Glutamatergic neuron (in vitro differentiated cells): ENCODE measurements around the gene AGFG1. TPM values are rescaled to one million over a fixed set of nuclear protein-coding genes. Genes with fewer than 3 reads are reported as not detected.
"Not testable (repeated sequence)": the region's sequence is repeated elsewhere in the genome, so short reads cannot be mapped to it uniquely, and the experiment has no call there.

ENCODE experiments used
- DNase-seq: peaks from one replicate; pipeline ENCODE4 v3.0.0; 2022
- H3K27ac Mint-ChIP-seq: one replicate; pipeline ENCODE4 v1.8.0; 2020; ENCODE audit warnings: mild to moderate bottlenecking, mixed read lengths, inconsistent platforms; ENCODE audit not compliant: unreplicated experiment
- H3K27me3 Mint-ChIP-seq: one replicate; pipeline ENCODE4 v1.8.0; 2020; ENCODE audit warnings: mild to moderate bottlenecking, moderate library complexity, mixed read lengths, inconsistent platforms; ENCODE audit not compliant: unreplicated experiment
- H3K36me3 Mint-ChIP-seq: one replicate; pipeline ENCODE4 v1.8.0; 2020; ENCODE audit warnings: mild to moderate bottlenecking, mixed read lengths, inconsistent platforms; ENCODE audit not compliant: unreplicated experiment
- H3K4me1 Mint-ChIP-seq: one replicate; pipeline ENCODE4 v1.8.0; 2020; ENCODE audit warnings: mild to moderate bottlenecking, low read depth, mixed read lengths, inconsistent platforms; ENCODE audit not compliant: unreplicated experiment
- H3K4me3 Mint-ChIP-seq: one replicate; pipeline ENCODE4 v1.8.0; 2020; ENCODE audit warnings: mild to moderate bottlenecking, mixed read lengths, inconsistent platforms; ENCODE audit not compliant: unreplicated experiment
- H3K9me3 Mint-ChIP-seq: one replicate; pipeline ENCODE4 v1.8.0; 2020; ENCODE audit warnings: mild to moderate bottlenecking, moderate library complexity, mixed read lengths, inconsistent platforms; ENCODE audit not compliant: unreplicated experiment
- total RNA-seq: library from RNA; stranded (reverse); fragmentation: NEBNext Ultra II Directional; extraction: Animal tissue kit (Norgen Biotek cat#: 25700); gene quantifications from one replicate; pipeline ENCODE4 v1.2.1, GENCODE V29; 2021; ENCODE audit not compliant: unreplicated experiment
- TF ChIP-seq, protein P1 (sequence below): fragments of 200-600 bp; sonication (generic); IDR thresholded peaks from one replicate; pipeline ENCODE4 v1.5.0; 2021; ENCODE audit not compliant: partially characterized antibody, unreplicated experiment

The AGFG1 gene
- total RNA-seq, 1 donor from 2014 or later, result 108 TPM

DNA sequence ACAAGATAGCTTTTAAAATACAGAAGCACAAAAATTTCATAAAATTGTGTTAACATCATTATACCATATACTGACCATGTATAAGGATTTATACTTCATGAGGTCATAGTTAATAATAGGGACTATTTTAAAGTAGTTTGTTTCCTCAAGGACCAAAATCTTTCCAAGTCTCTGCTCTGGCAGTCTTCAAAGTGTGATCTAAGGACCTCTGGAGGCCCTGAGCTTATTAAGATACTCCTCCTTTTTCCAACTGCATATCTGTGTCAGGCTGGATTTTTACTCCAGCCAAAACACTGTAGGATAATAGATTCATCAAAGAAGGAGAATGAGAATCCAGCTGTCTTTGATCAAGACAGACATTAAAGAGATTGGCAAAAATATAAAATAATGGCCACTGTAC, 125.1 kb downstream of the AGFG1 start:
- no peak for DNase-seq
- Mint-ChIP-seq H3K27ac (no peak overlapping the region), H3K27me3 (peaks cover 2% of the 10 kb centered on the region), H3K9me3 (peaks cover 4% of the 10 kb centered on the region), H3K4me1 (peaks cover 13% of the 10 kb centered on the region), H3K4me3 (no peak overlapping the region), H3K36me3 (no peaks in the 10 kb centered on the region)
- TF ChIP-seq, protein P1, sequence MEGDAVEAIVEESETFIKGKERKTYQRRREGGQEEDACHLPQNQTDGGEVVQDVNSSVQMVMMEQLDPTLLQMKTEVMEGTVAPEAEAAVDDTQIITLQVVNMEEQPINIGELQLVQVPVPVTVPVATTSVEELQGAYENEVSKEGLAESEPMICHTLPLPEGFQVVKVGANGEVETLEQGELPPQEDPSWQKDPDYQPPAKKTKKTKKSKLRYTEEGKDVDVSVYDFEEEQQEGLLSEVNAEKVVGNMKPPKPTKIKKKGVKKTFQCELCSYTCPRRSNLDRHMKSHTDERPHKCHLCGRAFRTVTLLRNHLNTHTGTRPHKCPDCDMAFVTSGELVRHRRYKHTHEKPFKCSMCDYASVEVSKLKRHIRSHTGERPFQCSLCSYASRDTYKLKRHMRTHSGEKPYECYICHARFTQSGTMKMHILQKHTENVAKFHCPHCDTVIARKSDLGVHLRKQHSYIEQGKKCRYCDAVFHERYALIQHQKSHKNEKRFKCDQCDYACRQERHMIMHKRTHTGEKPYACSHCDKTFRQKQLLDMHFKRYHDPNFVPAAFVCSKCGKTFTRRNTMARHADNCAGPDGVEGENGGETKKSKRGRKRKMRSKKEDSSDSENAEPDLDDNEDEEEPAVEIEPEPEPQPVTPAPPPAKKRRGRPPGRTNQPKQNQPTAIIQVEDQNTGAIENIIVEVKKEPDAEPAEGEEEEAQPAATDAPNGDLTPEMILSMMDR, result no peak

DNA sequence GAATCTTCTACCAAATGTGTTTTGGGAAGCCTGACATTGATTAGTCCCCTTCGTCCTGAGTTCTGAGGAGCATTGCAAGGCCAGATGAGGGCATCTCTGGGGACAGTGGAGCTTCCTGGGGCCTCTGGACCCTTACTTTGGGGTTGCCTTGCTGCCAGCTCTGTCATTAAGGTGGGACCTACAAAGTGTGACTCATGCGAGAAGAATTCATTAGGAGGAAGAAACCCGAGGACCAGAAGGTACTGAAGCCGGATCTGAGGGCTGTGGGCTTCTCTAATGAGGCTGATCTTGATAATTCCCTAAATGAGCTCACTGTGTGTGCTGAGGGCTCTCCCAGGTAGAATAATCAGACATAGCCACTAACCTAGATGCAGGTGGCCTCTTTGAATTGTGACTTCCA, 126.0 kb downstream of the AGFG1 start:
- peaks cover 2% of the 10 kb centered on the region for H3K27me3 Mint-ChIP-seq
- no peak for DNase-seq
- no peak overlapping the region for H3K4me3 Mint-ChIP-seq
- peaks cover 13% of the 10 kb centered on the region for H3K4me1 Mint-ChIP-seq
- TF ChIP-seq, protein P1, result no peak
- no peaks in the 10 kb centered on the region for H3K36me3 Mint-ChIP-seq
- H3K9me3 Mint-ChIP-seq, result peaks cover 4% of the 10 kb centered on the region
- H3K27ac Mint-ChIP-seq, result no peak overlapping the region

DNA sequence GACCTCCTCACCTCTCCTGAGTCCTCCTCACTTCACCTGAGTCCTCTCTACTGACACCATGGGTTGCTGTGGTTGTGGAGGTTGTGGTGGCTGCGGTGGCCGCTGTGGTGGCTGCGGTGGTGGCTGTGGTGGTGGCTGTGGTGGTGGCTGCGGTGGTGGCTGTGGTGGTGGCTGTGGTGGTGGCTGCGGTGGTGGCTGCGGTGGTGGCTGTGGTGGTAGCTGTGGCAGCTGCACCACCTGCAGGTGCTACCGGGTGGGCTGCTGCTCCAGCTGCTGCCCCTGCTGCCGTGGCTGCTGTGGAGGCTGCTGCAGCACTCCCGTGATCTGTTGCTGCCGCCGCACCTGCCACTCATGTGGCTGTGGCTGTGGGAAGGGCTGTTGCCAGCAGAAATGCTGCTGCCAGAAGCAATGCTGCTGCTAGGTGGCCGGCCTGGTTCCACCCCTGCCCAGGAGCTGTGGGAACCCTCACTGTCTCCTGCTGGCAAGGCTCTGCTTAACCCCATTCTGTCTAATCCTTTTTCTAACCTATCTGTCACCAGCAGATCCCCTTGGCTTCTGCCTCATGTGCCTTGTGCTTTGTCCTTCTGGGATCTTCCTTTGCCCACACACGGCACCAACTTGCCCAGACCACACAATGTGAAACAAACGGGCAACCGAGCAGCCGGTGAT, 127.0 kb downstream of the AGFG1 start, which contains the start of gene SCYGR2:
SCYGR2 (plus strand) TSS at position 59 of the 669 bp plus-strand sequence; CDS start at position 59, 0 bp downstream.
- H3K9me3 Mint-ChIP-seq, H3K27ac Mint-ChIP-seq, H3K27me3 Mint-ChIP-seq, H3K4me3 Mint-ChIP-seq, H3K36me3 Mint-ChIP-seq, DNase-seq: not testable (repeated sequence)
- H3K4me1 Mint-ChIP-seq, result peaks cover 11% of the 10 kb centered on the region

DNA sequence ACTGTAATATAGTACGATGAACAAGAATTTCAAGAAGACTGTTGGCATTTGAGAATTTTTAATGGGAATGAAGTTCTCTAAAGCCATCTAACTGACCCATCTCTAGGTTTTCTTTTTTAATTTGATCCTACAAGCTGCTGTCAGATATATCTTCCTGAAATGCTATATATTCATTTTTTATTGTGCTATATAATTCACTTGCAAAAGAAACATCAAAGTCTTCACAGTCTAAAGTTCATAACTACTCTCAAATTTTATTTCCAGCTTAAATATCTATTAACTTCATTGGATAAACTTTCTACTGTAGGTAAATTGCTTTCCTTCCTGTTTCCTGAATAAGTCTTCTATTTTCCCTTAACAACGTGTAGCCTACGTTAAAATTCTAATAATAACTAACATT, 130.4 kb downstream of the AGFG1 start:
- no peaks in the 10 kb centered on the region for H3K36me3 Mint-ChIP-seq
- no peak overlapping the region for H3K4me3 Mint-ChIP-seq
- no peak overlapping the region for H3K27ac Mint-ChIP-seq
- H3K4me1 Mint-ChIP-seq, result peaks cover 3% of the 10 kb centered on the region
- DNase-seq, result no peak
- peaks cover 2% of the 10 kb centered on the region for H3K27me3 Mint-ChIP-seq
- peaks cover 2% of the 10 kb centered on the region for H3K9me3 Mint-ChIP-seq
- TF ChIP-seq, protein P1, result no peak

DNA sequence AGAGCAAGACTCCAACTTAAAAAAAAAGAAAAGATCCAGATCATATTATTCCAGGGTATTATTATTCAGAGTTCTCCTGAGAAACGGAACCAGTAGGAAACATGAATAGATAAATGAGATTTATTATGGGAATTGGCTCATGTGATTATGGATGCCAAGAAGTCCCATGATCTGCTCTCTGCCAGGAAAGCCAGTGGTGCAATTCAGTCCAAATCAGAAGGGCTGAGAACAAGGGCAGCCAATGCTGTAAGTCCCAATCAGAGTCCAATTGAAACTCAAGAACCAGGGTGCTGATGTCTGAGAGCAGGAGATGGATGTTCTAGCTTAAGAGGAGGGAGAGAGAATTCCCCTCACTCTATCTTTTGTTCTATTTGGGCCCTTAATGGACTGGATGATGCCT, 134.5 kb downstream of the AGFG1 start:
- Mint-ChIP-seq H3K27me3 (no peaks in the 10 kb centered on the region), H3K36me3 (no peaks in the 10 kb centered on the region), H3K27ac (no peak overlapping the region), H3K4me3 (no peak overlapping the region), H3K9me3 (no peaks in the 10 kb centered on the region), H3K4me1 (peaks cover 2% of the 10 kb centered on the region)
- TF ChIP-seq, protein P1, result no peak
- DNase-seq, result no peak
